Erythroblast (primary cell): Measurements from ENCODE around the gene PALLD.

ENCODE experiments used
- GATA1 ChIP-seq: IDR thresholded peaks from 2 replicates; pipeline ENCODE4 v1.6.1; 2011; ENCODE audit warnings: low read depth, mild to moderate bottlenecking, control low read depth, low read length, moderate library complexity
- POLR2A ChIP-seq: IDR thresholded peaks from 2 replicates; pipeline ENCODE4 v1.6.1; 2011; ENCODE audit warnings: mild to moderate bottlenecking, low read length

DNA sequence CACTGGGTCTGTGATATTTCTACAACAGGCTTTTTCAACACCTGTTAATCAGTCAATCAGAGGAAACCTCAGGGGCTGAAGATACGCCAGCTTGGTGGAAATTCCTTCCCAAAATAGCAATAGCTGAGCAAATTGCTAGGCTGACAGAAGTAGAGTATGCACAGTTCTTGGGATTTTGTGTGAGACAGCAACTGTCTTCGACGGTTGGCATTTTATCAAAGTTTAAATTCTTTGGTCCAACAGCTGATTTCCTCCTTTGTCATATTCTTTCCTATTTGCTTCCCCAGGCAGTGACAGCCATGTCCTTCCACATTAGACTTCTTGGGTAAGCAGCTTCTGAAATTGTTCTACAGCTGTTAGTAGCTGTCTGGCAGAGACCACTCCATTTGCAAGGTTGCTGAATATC, 8.0 kb upstream of the PALLD start:
- TF ChIP-seq POLR2A (no peak), GATA1 (no peak)
